ENCODE measurements around the gene SAMD7.

The SAMD7 gene

GRCh38 chr3:169965562-169966427 lies 54.4 kb downstream of the SAMD7 start:
- no peaks in the 10 kb centered on the region for H3K27me3 Mint-ChIP-seq
- peaks cover 19 to 34% of the 10 kb centered on the region in 2 donors for H3K36me3 Mint-ChIP-seq
- peak overlapping the region; percentile 96 to 99 for H3K4me3 Mint-ChIP-seq
- H3K9me3 Mint-ChIP-seq, result peaks cover 7 to 15% of the 10 kb centered on the region in 2 donors
- ATAC-seq (replicated peaks) (peak; percentile 37 to 48), DNase-seq (peak; percentile 5)
- H3K27ac Mint-ChIP-seq, result peak overlapping the region; percentile 100
- H3K4me1 Mint-ChIP-seq, result peaks cover 33 to 79% of the 10 kb centered on the region in 2 donors

GRCh38 chr3:169966428-169966950 lies 55.1 kb downstream of the SAMD7 start, which contains the start of gene SEC62:
TSS of gene SEC62 (plus strand) at chr3:169966807. CDS start at chr3:169966823, 16 bp downstream.
- no peaks in the 10 kb centered on the region for H3K27me3 Mint-ChIP-seq
- peaks cover 29 to 79% of the 10 kb centered on the region in 2 donors for H3K4me1 Mint-ChIP-seq
- peak within 1 kb of the TSS; percentile 100 for H3K27ac Mint-ChIP-seq
- H3K36me3 Mint-ChIP-seq, result peaks cover 19 to 38% of the 10 kb centered on the region in 2 donors
- H3K9me3 Mint-ChIP-seq, result peaks cover 7 to 15% of the 10 kb centered on the region in 2 donors
- ATAC-seq (replicated peaks), result peak; percentile 87 to 91
- DNase-seq, result peak; percentile 92
- H3K4me3 Mint-ChIP-seq, result peak within 1 kb of the TSS; percentile 96 to 99

- peaks cover 33 to 80% of the 10 kb centered on the region in 2 donors for H3K4me1 Mint-ChIP-seq
- peaks cover 25 to 42% of the 10 kb centered on the region in 2 donors for H3K36me3 Mint-ChIP-seq
- peak overlapping the region; percentile 100 for H3K27ac Mint-ChIP-seq
- H3K27me3 Mint-ChIP-seq, result no peaks in the 10 kb centered on the region
- DNase-seq (no peak), ATAC-seq (replicated peaks) (peak; percentile 66)
- peak overlapping the region; percentile 96 to 99 for H3K4me3 Mint-ChIP-seq
- H3K9me3 Mint-ChIP-seq, result peaks cover 6 to 13% of the 10 kb centered on the region in 2 donors
Observed at GRCh38 chr3:169966951-169967915, 55.9 kb downstream of the SAMD7 start.

DNA sequence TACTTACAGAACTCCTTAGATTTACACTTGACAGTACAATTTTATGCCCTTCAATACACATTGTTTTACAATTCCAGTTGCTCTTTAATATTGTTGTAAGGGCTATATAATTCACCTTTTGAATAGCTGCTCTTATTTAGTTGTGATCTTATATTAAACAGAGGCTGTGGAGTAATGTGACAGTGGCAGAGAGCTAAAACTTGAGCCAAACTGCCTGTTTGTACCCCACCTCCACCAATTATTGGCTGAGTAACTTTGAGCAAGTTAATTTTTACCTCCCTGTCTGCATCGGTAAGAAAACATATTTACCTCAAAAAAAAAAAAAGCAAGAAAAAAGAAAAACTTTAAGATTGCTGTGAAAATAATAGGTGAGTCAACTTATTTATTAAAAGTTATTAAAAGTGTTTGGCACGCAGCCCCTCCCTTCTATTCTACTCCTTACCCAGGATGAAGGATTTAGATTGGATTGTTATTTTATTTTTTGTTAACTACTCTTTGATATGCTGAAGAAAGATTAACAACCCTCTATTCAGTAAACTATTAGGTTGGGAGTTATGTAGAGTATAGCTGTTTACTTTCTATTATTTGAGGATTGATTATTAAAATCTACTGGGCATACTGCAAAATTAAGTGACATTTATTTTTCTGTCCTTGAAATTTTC lies 57.0 kb downstream of the SAMD7 start:
- H3K36me3 Mint-ChIP-seq, result peaks cover 29 to 44% of the 10 kb centered on the region in 2 donors
- peak overlapping the region; percentile 96 to 99 for H3K4me3 Mint-ChIP-seq
- H3K9me3 Mint-ChIP-seq, result peaks cover 4 to 8% of the 10 kb centered on the region in 2 donors
- ATAC-seq (replicated peaks) (no peak), DNase-seq (no peak)
- peaks cover 31 to 75% of the 10 kb centered on the region in 2 donors for H3K4me1 Mint-ChIP-seq
- H3K27me3 Mint-ChIP-seq, result no peaks in the 10 kb centered on the region
- peak overlapping the region; percentile 72 for H3K27ac Mint-ChIP-seq

DNA sequence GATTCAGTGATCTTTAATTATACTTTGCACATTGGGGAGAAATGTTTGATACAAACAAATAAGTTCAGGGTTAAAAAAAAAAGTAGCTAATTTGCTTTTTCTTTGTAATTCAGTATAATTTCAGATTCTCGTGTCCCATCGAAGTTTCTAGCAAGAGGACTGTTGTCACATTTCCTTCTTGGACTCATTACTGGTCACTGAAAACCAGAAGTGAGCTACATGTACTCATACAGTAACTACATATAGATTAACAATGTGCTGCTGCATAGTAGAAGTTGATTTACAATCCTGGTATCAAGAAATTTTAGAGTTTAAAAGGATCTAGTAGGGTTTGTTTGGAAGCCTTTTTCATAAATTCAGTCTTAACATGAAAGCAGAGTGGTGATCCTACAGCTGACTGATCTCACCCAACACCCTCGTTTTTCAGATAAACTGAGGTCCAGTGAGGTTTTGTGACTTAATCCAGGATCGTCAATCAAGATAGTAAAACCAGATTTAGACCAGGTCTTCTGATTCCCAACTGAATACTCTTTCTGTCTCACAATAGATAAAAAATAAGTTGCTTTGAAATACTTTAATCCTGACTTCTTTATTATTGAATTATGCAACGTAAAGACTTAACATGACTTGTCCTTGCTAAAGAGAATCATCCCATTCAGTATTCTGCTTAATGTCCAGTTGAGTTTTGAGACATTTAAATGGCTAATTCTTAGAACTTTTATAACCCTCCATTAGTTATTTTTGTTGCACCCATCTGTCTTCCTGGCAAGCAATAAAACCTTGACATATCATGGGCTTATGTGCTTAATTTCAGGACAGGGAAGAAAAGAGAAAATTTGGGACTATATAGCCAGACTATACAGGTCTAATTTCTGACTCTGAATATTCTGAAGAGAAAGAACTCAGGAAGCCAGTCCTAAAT lies 58.1 kb downstream of the SAMD7 start:
- ATAC-seq (replicated peaks) (peak in 1 of 2 donors; percentile 22), DNase-seq (no peak)
- peak overlapping the region; percentile 72 for H3K27ac Mint-ChIP-seq
- H3K36me3 Mint-ChIP-seq, result peaks cover 31 to 47% of the 10 kb centered on the region in 2 donors
- no peaks in the 10 kb centered on the region for H3K27me3 Mint-ChIP-seq
- peak overlapping the region; percentile 96 to 99 for H3K4me3 Mint-ChIP-seq
- peaks cover 2 to 3% of the 10 kb centered on the region in 2 donors for H3K9me3 Mint-ChIP-seq
- peaks cover 29 to 69% of the 10 kb centered on the region in 2 donors for H3K4me1 Mint-ChIP-seq

DNA sequence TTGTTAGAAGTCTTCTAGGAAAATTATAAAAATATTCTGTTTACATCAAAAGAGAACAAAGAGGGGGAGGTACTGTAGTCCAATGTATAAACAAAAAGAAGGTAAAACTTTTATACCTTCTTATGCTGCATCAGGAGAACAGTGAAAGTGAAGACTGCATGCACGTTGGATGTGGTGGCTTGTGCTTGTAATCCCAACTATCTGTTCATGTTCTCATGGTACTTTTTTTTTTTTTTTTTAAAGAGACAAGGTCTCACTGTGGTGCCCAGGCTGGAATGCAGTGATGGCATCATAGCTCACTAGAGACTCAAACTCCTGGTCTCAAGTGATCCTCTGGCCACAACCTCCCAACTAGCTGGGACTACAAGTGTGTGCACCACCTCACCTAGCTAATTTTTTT lies 59.5 kb downstream of the SAMD7 start:
- DNase-seq, result no peak
- H3K27me3 Mint-ChIP-seq, result no peaks in the 10 kb centered on the region
- H3K9me3 Mint-ChIP-seq, result no peaks in the 10 kb centered on the region
- H3K4me3 Mint-ChIP-seq, result peak overlapping the region in 1 of 2 donors; percentile 54
- peaks cover 35 to 45% of the 10 kb centered on the region in 2 donors for H3K36me3 Mint-ChIP-seq
- no peak overlapping the region for H3K27ac Mint-ChIP-seq
- ATAC-seq (replicated peaks), result no peak
- H3K4me1 Mint-ChIP-seq, result peaks cover 22 to 66% of the 10 kb centered on the region in 2 donors

DNA sequence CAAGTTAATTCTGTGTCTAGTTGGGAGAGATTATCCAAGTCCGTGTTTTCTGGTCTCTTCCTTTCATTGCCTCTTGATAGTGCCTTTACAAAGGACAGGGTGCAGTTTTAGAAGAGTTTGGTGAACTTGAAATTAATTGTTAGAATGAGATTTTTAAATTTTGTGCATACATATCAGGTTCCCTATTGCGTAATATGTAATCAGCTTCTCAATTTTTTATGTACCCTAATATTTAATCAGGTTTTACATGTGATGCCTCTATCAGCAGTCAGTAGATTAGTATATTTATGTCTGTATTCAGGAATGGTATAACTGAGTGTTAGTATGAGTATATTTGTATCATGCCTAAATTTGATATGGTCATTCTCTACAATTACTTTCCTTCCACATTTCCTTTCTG lies 60.1 kb downstream of the SAMD7 start:
- DNase-seq, result no peak
- no peak for ATAC-seq (replicated peaks)
- H3K9me3 Mint-ChIP-seq, result no peaks in the 10 kb centered on the region
- H3K27me3 Mint-ChIP-seq, result no peaks in the 10 kb centered on the region
- peaks cover 22 to 65% of the 10 kb centered on the region in 2 donors for H3K4me1 Mint-ChIP-seq
- no peak overlapping the region for H3K27ac Mint-ChIP-seq
- H3K36me3 Mint-ChIP-seq, result peaks cover 39 to 50% of the 10 kb centered on the region in 2 donors
- H3K4me3 Mint-ChIP-seq, result peak overlapping the region; percentile 19 to 53

GRCh38 chr3:169980055-169980454 lies 68.7 kb downstream of the SAMD7 start:
- Mint-ChIP-seq H3K4me1 (peaks cover 22 to 61% of the 10 kb centered on the region in 2 donors), H3K9me3 (no peaks in the 10 kb centered on the region), H3K4me3 (no peak overlapping the region), H3K27me3 (no peaks in the 10 kb centered on the region), H3K27ac (peak overlapping the region; percentile 73), H3K36me3 (peaks cover 55 to 65% of the 10 kb centered on the region in 2 donors)
- peak; percentile 38 to 39 for ATAC-seq (replicated peaks)
- no peak for DNase-seq

- peaks cover 41 to 52% of the 10 kb centered on the region in 2 donors for H3K36me3 Mint-ChIP-seq
Observed at GRCh38 chr3:169984292-169984691, 72.9 kb downstream of the SAMD7 start.

More at GRCh38 chr3:169984292-169984691, 72.9 kb downstream of the SAMD7 start:
- DNase-seq (no peak), ATAC-seq (replicated peaks) (no peak)
- H3K4me3 Mint-ChIP-seq, result no peak overlapping the region
- no peaks in the 10 kb centered on the region for H3K27me3 Mint-ChIP-seq
- H3K27ac Mint-ChIP-seq, result peak overlapping the region; percentile 32
- H3K4me1 Mint-ChIP-seq, result peaks cover 15 to 38% of the 10 kb centered on the region in 2 donors
- H3K9me3 Mint-ChIP-seq, result no peaks in the 10 kb centered on the region
